Activated CD4-positive, alpha-beta memory T cell treated with anti-CD3 and anti-CD28 coated beads, Interleukin-2, amount 10 ng/mL, durations not matched to agents 7 days and 5 days (primary cell): ENCODE data around the gene IRF2. TPM values are rescaled to one million over a fixed set of nuclear protein-coding genes. Genes with fewer than 3 reads are reported as not detected.
"Not testable (repeated sequence)": the region's sequence is repeated elsewhere in the genome, so short reads cannot be mapped to it uniquely, and the experiment has no call there.

ENCODE experiments used
- CTCF ChIA-PET: fragments of 350-600 bp; sonication (Branson Sonifier 250); formaldehyde crosslinking; loops from one replicate; lab custom pipeline; 2021; ENCODE audit warnings: antibody characterized with exemption, inconsistent platforms; lab: Charles Lee
- POLR2A ChIA-PET: fragments of 350-600 bp; sonication (Branson Sonifier 250); formaldehyde crosslinking; loops from one replicate; lab custom pipeline; 2021; ENCODE audit warnings: antibody characterized with exemption; lab: Charles Lee
- DNase-seq: peaks from one replicate; pipeline ENCODE4 v3.0.0-alpha.2; 2020
- H3K27ac Mint-ChIP-seq: one replicate; pipeline ENCODE4 v1.8.0; 2021; ENCODE audit warnings: mild to moderate bottlenecking, mixed read lengths
- H3K27me3 Mint-ChIP-seq: one replicate; pipeline ENCODE4 v1.8.0; 2021; ENCODE audit warnings: mixed read lengths
- H3K36me3 Mint-ChIP-seq: one replicate; pipeline ENCODE4 v1.8.0; 2021; ENCODE audit warnings: low read depth, mixed read lengths
- H3K4me1 Mint-ChIP-seq: one replicate; pipeline ENCODE4 v1.8.0; 2021; ENCODE audit warnings: mixed read lengths
- H3K4me3 Mint-ChIP-seq: one replicate; pipeline ENCODE4 v1.8.0; 2021; ENCODE audit warnings: mild to moderate bottlenecking, mixed read lengths
- H3K9me3 Mint-ChIP-seq: one replicate; pipeline ENCODE4 v1.8.0; 2021; ENCODE audit warnings: mixed read lengths
- total RNA-seq, 2 experiments: library from RNA; stranded (reverse); gene quantifications; one replicate each; pipeline ENCODE4 v1.2.3, GENCODE V29; 2021

Gene IRF2
- total RNA-seq, 2 experiments from 2014 or later, result 77.2 to 78.5 TPM

GRCh38 chr4:184347251-184348239 lies 126.8 kb downstream of the IRF2 start:
- Mint-ChIP-seq H3K36me3 (no peaks in the 10 kb centered on the region), H3K27me3 (no peaks in the 10 kb centered on the region), H3K4me3 (no peak overlapping the region), H3K4me1 (peaks cover 17% of the 10 kb centered on the region), H3K9me3 (no peaks in the 10 kb centered on the region), H3K27ac (no peak overlapping the region)
- ChIA-PET POLR2A (interaction anchor here (0.8 kb wide), 1 partner anchor 30 kb away, joined by 3 read pairs; no protein-coding TSS in a partner anchor), CTCF (no interaction called here)
- DNase-seq, result no peak

DNA sequence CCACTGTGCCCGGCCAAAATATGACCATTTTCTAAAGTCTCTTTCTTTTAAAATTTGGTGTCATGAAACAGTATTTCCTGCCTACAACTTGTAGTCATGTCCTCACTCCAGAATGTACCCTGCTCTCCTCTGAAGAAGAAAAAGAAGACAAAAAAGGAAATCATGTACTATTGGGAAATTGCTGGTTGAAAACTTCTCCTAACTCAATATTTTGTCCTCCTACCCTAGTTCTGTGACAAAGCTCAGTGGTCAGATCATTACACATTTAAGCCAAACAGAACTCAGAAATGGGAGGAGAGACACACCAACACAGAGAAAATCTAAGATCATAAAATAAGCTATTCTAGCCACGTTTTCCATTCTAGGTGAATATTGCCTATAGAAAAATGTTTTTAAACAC lies 127.7 kb downstream of the IRF2 start:
- no peak overlapping the region for H3K4me3 Mint-ChIP-seq
- DNase-seq, result no peak
- H3K27me3 Mint-ChIP-seq, result no peaks in the 10 kb centered on the region
- no peak overlapping the region for H3K27ac Mint-ChIP-seq
- CTCF ChIA-PET, result no interaction called here
- POLR2A ChIA-PET, result interaction anchor here (0.8 kb wide), 1 partner anchor 31 kb away, joined by 3 read pairs; no protein-coding TSS in a partner anchor
- no peaks in the 10 kb centered on the region for H3K9me3 Mint-ChIP-seq
- peaks cover 17% of the 10 kb centered on the region for H3K4me1 Mint-ChIP-seq
- H3K36me3 Mint-ChIP-seq, result no peaks in the 10 kb centered on the region

DNA sequence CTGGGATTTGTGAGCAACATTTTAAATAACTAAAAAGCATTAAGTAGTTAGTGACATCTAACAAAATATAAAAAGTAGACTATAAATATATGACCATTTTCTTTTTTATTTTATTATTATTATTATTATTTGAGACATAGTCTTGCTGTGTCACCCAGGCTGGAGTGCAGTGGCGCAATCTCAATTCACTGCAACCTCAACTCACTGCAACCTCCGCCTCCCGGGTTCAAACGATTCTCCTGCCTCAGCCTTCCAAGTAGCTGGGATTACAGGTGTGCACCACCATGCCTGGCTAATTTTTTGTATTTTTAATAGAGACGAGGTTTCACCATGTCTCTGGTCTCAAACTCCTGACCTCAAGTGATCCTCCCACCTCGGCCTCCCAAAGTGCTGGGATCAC lies 128.1 kb downstream of the IRF2 start:
- H3K9me3 Mint-ChIP-seq, H3K4me3 Mint-ChIP-seq, POLR2A ChIA-PET, CTCF ChIA-PET, H3K27ac Mint-ChIP-seq, H3K27me3 Mint-ChIP-seq, H3K36me3 Mint-ChIP-seq, DNase-seq: not testable (repeated sequence)
- H3K4me1 Mint-ChIP-seq, result peaks cover 17% of the 10 kb centered on the region

DNA sequence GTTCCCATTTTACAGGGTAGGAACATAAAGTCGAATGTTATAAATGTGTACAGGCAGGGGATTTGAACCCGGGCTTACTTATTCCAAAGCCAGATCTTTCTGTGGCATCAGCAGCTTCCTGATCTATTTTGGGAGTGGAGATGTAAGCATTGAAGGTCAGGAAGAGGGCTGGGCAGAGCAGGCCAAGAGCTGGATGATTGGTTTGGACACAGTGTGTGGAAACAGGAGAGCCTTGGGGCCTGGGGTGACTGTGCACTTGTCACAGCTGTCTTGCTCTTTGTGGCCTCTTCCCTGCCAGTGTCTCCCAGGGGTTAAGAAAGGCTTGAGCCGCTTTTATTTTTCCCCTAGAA lies 128.8 kb downstream of the IRF2 start:
- POLR2A ChIA-PET, result no interaction called here
- no peak for DNase-seq
- Mint-ChIP-seq H3K9me3 (no peaks in the 10 kb centered on the region), H3K4me1 (peaks cover 17% of the 10 kb centered on the region), H3K27me3 (no peaks in the 10 kb centered on the region), H3K27ac (no peak overlapping the region), H3K36me3 (no peaks in the 10 kb centered on the region), H3K4me3 (no peak overlapping the region)
- CTCF ChIA-PET, result interaction anchor here (0.6 kb wide), 1 partner anchor 62 kb away, joined by 3 read pairs; no protein-coding TSS in a partner anchor

- DNase-seq, result no peak
- peaks cover 17% of the 10 kb centered on the region for H3K4me1 Mint-ChIP-seq
- ChIA-PET CTCF (interaction anchor here (0.6 kb wide), 1 partner anchor 62 kb away, joined by 3 read pairs; no protein-coding TSS in a partner anchor), POLR2A (no interaction called here)
- no peak overlapping the region for H3K27ac Mint-ChIP-seq
- no peaks in the 10 kb centered on the region for H3K27me3 Mint-ChIP-seq
- H3K4me3 Mint-ChIP-seq, result no peak overlapping the region
- no peaks in the 10 kb centered on the region for H3K9me3 Mint-ChIP-seq
- H3K36me3 Mint-ChIP-seq, result no peaks in the 10 kb centered on the region
These were observed 129.3 kb downstream of the IRF2 start for GRCh38 chr4:184344899-184345572.

DNA sequence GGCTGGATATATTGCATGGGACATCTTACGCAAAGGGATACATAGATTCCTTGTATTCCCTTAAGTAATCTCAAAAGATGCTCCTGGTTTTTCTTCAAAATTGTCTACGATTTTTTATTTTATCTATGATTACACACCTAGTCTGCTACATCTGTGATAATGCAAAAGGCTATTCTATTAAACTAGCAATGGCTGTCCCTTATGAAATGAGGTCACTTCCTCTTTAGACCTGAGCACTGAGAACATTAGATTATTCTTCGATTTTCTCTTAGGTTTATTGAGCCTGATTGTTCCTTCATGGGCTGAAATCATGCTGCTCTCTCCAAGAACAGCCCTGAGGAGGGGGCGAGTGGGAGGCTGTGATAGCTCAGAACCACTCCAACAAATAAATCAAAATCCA lies 129.9 kb downstream of the IRF2 start:
- Mint-ChIP-seq H3K9me3 (no peaks in the 10 kb centered on the region), H3K4me1 (peaks cover 18% of the 10 kb centered on the region), H3K27ac (no peak overlapping the region), H3K36me3 (no peaks in the 10 kb centered on the region), H3K4me3 (peak overlapping the region; percentile 72), H3K27me3 (no peaks in the 10 kb centered on the region)
- DNase-seq, result no peak
- ChIA-PET CTCF (interaction anchor here (1.5 kb wide), 1 partner anchor 76 kb away, joined by 3 read pairs; no protein-coding TSS in a partner anchor), POLR2A (no interaction called here)

DNA sequence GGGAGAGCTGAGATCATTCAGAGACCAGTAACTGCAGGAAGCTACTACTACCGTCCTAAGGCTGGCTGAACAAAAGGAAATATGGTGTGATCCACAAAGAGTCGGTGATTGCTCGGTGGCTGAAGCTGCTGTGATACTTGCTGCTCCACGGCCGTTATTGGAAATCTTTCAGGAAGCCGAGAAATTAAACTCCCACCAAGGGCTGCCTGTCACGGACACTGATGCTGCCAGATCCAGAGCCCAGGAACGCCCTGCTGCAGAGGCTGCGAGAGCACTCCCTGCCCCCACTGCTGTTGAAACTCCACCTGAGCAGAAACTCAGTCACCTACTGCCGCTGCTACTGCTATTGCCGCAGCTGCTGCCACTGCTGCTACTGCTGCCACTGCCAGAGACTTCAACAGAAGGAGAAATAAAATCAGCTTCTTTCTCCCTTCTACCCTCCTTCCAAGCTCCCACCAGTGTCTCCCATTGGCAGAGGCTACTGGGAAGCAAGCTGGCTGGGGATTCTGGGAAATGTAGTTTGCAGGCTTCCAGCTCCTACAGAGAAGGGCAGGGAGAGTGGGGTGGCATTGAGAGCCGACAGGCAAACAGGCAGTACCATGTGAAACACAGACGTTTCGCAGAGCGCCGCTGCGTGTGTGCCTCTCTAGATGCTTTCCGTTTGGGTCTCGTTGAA lies 130.7 kb downstream of the IRF2 start:
- no peaks in the 10 kb centered on the region for H3K27me3 Mint-ChIP-seq
- ChIA-PET POLR2A (interaction anchor here (1.0 to 1.7 kb wide), 3 partner anchors 9 to 133 kb away, joined by 3 to 5 read pairs (median 4); no protein-coding TSS in a partner anchor), CTCF (interaction anchor here (1.3 to 1.5 kb wide), 2 partner anchors 75 to 79 kb away, joined by 3 to 6 read pairs; no protein-coding TSS in a partner anchor)
- peaks cover 2% of the 10 kb centered on the region for H3K9me3 Mint-ChIP-seq
- peak overlapping the region; percentile 64 for H3K27ac Mint-ChIP-seq
- peak; percentile 55 for DNase-seq
- no peaks in the 10 kb centered on the region for H3K36me3 Mint-ChIP-seq
- H3K4me3 Mint-ChIP-seq, result peak overlapping the region; percentile 72
- peaks cover 20% of the 10 kb centered on the region for H3K4me1 Mint-ChIP-seq

DNA sequence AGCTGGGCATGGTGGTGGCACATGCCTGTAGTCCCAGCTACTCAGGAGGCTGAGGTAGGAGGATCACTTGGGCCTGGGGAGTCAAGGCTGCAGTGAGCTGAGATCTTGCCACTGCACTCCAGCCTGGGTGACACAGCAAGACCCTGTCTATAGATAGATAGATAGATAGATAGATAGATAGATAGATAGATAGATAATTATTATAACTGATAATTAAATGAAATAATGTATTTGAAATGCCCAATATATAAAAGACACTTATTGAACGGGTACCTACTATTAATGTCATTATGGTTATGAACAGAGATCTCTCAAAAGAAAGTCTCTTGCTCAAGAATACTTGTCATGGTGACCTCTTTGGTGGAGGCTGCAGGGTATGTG lies 131.5 kb downstream of the IRF2 start:
- POLR2A ChIA-PET, result interaction anchor here (1.3 to 1.7 kb wide), 2 partner anchors 74 to 134 kb away, joined by 3 to 5 read pairs; no protein-coding TSS in a partner anchor
- not testable (repeated sequence) for H3K27ac Mint-ChIP-seq

DNA sequence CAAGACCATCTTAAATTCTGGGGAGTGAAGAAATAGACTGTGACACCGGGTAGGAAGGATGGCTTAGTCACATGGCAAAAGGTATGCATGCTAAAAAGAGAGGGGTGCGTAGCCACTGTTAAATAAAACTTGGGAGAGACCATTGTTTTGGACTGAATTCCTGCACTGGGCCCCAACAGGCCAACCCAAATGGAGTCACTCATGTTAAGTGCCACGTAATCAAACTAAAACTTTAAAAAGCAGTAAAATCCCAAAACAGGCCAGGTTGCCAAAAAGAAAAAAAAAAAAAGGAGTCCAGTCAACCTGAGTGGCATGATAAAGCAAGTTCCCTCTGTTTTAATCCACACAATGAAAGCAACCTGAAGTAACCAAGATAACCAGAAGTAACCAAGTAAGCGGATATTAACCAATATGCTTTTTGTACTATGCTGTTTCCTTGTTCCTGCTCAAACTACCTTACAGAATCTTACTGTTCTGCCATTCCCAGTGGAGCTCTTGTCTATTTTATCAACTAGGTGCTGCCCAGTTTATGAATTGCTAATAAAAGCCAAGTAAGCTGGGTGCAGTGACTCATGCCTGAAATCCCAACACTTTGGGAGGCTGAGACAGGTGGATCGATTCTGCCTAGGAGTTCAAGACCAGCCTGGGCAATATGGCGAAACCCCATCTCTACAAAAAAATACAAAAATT lies 132.0 kb downstream of the IRF2 start:
- no peak for DNase-seq
- CTCF ChIA-PET, result no interaction called here
- Mint-ChIP-seq H3K36me3 (peaks cover 2% of the 10 kb centered on the region), H3K4me3 (no peak overlapping the region), H3K27ac (no peak overlapping the region), H3K4me1 (peaks cover 20% of the 10 kb centered on the region), H3K9me3 (peaks cover 6% of the 10 kb centered on the region), H3K27me3 (no peaks in the 10 kb centered on the region)
- POLR2A ChIA-PET, result interaction anchor here (1.3 to 1.7 kb wide), 2 partner anchors 74 to 135 kb away, joined by 3 to 5 read pairs; no protein-coding TSS in a partner anchor

More for the DNA sequence above, 131.5 kb downstream of the IRF2 start:
- not testable (repeated sequence) for H3K9me3 Mint-ChIP-seq, H3K27me3 Mint-ChIP-seq, DNase-seq, H3K36me3 Mint-ChIP-seq
- H3K4me3 Mint-ChIP-seq, result peak overlapping the region; percentile 72
- H3K4me1 Mint-ChIP-seq, result peaks cover 20% of the 10 kb centered on the region
- CTCF ChIA-PET, result interaction anchor here (1.3 to 1.5 kb wide), 2 partner anchors 75 to 78 kb away, joined by 3 to 6 read pairs; no protein-coding TSS in a partner anchor

- H3K36me3 Mint-ChIP-seq, H3K4me3 Mint-ChIP-seq, H3K9me3 Mint-ChIP-seq, H3K27ac Mint-ChIP-seq, POLR2A ChIA-PET, DNase-seq, H3K27me3 Mint-ChIP-seq, CTCF ChIA-PET: not testable (repeated sequence)
- H3K4me1 Mint-ChIP-seq, result peaks cover 29% of the 10 kb centered on the region
These were observed 134.8 kb downstream of the IRF2 start for GRCh38 chr4:184339398-184340193.

DNA sequence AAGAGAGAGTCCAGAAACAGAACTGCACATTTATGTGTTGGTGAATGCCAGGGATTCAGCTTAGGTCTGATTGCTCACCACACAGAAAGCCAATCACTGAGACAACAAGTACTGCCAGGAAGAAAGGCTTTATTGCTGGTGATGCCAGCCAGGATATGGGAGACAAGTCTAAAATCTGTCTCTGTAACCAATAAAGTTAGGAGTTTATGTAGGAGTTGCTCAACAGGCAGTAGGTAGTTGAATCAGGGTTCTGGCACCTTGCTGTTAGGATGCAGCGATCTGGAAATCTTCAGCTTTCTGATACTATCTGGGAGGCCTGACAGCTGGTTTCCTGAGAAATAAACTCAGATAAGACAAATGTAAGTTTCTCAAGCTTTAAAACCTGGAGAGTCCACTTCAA lies 136.4 kb downstream of the IRF2 start:
- Mint-ChIP-seq H3K27me3 (no peaks in the 10 kb centered on the region), H3K4me1 (peaks cover 14% of the 10 kb centered on the region), H3K4me3 (no peak overlapping the region), H3K27ac (no peak overlapping the region), H3K9me3 (peaks cover 9% of the 10 kb centered on the region), H3K36me3 (peaks cover 5% of the 10 kb centered on the region)
- CTCF ChIA-PET, result interaction anchor here (0.6 kb wide), 1 partner anchor 369 kb away, joined by 3 read pairs; no protein-coding TSS in a partner anchor
- no peak for DNase-seq
- POLR2A ChIA-PET, result no interaction called here
